Medulla oblongata (tissue), 1 donor: Measurements from ENCODE around the gene FAM167B.

Source experiments
- DNase-seq: peaks from one replicate; pipeline ENCODE4 v3.0.0-alpha.2; 2015; ENCODE audit errors: extremely low spot score

Gene FAM167B

GRCh38 chr1:32223683-32224082, 23.3 kb upstream of the FAM167B start:
- DNase-seq, result no peak

GRCh38 chr1:32224285-32224684, 22.7 kb upstream of the FAM167B start:
- DNase-seq, result no peak

GRCh38 chr1:32228771-32229170, 18.3 kb upstream of the FAM167B start:
- DNase-seq, result no peak

DNA sequence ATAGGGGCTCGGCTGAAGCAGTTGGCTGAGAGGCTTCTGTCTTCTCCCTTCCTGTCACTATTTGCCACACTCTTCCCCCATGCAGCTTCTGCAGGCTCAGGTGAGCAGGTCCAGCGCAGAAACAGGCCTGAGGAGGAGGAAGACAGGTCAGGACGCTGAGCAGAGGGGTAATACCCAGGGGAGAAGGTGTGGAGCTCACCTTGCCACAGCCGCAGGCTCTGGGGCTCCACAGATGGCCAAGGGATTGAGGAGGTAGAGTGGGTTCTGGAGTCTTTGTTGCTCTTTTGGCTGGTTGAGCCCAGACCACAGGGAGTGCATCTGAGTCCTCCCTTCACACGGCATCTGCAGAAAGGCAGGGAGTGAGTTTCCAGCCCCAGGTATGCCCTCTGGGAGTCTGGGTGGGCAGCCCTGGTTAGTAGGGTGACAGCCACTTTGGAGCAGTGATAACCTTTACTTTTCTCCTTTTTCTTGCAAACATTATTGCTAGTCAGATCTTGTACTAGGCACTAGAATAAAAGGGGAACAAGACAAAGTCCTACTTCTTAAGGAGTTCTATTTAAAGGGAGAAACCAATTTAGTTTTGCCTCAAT, 15.1 kb upstream of the FAM167B start:
- DNase-seq, result no peak

GRCh38 chr1:32232558-32233304, 14.3 kb upstream of the FAM167B start:
- no peak for DNase-seq

GRCh38 chr1:32234792-32235191, 12.2 kb upstream of the FAM167B start:
- DNase-seq, result no peak

- DNase-seq, result no peak
Observed at GRCh38 chr1:32239337-32239736, 7.7 kb upstream of the FAM167B start.

DNA sequence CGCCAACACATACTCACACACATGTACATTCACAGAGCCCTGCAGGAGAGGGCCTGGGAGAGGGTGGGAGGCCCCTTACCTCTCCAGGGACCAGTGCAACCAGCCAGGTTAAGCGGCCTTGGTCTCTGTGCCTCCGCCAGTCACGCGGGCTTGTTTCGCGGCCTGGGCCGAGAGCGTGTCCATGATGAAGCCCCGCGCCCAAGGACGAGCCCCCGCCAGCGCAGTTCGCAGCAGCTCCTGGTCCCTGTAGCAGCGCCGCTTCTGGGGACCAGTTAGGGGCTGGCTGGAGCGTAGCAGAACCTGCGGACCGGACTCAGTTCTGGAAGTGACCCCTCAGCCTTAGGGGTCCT, 7.3 kb upstream of the FAM167B start:
- no peak for DNase-seq

DNA sequence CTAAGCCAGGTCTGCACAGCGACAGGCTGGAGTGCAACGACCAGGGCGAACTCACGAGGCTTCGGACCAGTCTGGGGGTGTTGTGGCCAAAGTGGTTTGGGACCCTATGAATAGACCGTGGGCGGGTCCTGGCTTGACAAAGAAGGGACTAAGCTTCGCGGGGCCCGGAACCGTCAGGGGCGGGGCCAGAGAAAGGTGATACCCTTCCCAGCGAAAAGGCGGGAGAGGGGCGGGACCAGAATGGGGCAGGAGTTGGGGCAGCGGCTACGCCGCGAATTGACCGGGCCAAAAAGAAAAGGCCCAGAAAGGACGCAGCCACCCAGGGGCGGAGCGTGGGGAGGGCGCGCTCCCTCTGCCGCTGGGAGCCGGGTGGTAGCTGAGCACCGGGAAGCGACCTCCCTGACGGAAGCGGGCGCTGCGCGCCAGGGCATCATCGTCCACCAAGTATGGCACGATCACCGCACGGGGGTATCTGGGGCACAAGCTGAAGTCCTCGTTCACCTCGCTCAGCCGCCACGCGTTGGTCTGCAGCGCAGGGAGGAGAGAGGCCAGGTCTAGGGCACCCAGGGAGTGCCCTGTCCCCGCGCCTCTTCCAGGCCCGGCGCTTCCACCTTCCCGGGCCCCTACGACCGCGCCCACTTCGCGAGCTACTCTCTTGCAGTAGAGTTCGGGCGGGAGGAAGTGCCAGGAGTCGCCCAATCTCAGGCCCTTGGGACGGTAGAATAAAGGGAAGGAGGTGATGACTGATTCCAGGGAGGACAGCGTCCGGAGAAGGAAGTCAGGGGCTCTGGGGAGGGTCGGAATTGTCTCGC, 6.7 kb upstream of the FAM167B start:
- peak; percentile 53 for DNase-seq

GRCh38 chr1:32241001-32241763, 5.8 kb upstream of the FAM167B start:
- DNase-seq, result peak; percentile 45

DNA sequence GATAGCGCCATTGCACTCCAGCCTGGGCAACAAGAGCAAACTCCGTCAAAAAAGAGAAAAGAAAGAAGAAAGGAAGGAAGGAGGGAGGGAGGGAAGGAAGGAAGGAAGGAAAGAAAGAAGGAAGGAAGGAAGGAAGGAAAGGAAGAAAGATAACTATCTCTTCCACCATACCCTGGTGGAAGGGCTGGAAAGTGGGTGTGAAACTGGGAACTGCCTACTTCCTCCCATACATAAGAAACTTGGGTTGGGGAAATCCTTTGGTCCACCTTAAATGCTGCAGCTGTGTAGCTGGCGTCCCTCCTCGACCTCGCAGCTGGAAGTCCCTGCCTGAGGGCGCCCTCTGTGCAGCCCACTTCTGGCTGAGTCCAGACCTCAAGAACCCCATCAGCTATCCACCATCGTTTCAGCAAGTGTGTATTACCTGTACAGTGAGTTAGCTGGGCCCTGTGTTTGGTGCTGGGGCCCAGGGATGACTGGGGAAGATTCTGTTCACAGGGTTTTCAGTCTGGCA, 4.6 kb upstream of the FAM167B start:
- DNase-seq, result peak; percentile 70

DNA sequence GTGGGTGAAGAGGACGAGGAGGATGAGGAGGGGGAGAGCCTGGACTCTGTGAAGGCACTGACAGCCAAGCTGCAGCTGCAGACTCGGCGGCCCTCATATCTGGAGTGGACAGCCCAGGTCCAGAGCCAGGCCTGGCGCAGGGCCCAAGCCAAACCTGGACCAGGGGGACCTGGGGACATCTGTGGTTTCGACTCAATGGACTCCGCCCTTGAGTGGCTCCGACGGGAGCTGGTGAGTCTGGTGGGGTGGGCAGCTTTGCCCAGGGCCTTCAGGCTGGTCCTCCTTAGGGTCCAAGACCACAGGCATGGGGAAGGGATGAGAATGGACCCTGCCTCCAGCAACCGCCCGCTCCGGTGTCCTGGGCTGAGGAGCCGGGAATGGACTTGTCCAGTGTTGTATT, 430 bp downstream of the FAM167B start:
- no peak for DNase-seq

DNA sequence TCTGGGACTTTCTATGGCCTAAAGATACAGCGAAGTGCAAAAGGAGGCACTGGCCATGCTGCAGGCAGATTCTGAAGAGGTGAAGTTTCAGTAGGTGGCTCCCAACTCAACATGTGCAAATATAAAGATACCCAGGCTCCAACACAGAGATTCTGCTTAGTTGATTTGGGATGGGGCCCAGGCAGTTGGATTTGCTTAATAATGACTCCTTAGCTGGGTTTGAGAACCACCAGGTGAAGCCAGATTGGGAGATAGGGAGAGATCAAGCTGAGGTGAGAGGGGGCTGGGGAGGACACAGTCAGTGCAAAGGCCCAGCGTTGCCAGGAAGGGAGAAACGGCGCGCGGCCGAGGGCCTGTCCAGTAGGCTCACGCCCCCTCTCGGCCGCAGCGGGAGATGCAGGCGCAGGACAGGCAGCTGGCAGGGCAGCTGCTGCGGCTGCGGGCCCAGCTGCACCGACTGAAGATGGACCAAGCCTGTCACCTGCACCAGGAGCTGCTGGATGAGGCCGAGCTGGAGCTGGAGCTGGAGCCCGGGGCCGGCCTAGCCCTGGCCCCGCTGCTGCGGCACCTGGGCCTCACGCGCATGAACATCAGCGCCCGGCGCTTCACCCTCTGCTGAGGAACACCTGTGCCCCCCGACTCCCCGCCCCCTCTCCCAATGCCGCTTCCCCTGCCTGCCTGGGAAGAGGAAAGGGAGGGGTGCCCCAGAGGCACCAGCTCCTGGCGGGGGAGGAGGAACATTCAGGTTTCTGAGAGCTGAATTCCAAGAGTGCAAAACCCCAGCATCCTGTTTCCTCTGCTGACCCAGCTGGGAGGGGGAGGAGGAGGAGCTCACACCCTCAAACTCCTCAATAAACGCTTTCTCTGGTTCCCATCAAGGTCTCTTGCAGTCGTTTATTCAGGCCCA, 1.2 kb downstream of the FAM167B start:
- DNase-seq, result no peak

GRCh38 chr1:32249831-32250525, 3.0 kb downstream of the FAM167B start:
- no peak for DNase-seq

DNA sequence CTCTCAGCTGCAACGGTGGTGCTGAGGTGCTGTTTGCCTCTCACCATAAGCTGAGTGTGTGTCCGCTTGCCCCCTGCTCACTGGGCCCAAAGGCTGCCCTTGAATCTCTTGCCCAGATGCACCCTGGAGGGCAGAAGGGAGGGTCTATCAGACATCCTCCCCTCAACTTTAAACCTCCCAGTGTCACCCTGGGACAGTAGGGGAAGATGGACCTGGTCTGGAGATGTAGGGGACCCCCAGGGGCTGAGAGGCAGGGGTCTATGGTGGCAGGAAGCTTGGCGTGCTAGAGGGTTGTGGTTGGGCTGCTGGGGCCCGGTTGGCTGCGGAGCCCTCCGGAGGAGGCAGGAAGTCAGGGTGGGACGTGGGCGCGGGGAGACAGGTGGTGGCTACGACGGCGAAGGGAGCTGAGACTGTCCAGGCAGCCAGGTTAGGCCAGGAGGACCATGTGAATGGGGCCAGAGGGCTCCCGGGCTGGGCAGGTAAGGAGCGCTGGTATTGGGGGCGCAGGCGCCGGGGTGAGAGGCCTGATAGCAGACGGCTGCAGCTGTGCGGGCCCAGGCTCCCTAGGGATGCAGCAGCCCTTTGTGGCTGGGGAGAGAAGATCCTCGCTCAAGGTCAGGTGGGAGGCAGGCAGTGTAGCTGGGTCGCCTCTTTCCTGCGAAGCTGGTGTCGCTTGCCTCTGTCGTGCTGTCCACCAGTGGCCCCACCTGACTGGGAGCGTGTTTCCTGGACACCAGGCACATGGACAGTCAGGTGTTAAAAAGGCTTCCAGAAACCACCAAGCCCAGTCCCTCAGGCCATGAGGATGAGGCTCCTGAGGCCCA, 4.1 kb downstream of the FAM167B start, which contains the start of gene LCK:
LCK (plus strand) TSS at position 373 of the 824 bp plus-strand sequence. CDS start 23,065 bp downstream, outside the sequence.
- DNase-seq, result no peak

- no peak for DNase-seq
Observed at GRCh38 chr1:32255072-32256071, 8.3 kb downstream of the FAM167B start.

GRCh38 chr1:32256473-32257226, 9.6 kb downstream of the FAM167B start:
- DNase-seq, result no peak
